NT2/D1 (cell line): ENCODE measurements around the gene BLOC1S4.

Source experiments
- SUZ12 ChIP-seq: IDR thresholded peaks from 2 replicates; pipeline ENCODE4 v1.6.1; 2011; ENCODE audit not compliant: insufficient read length, insufficient read depth; ENCODE audit errors: extremely low read depth
- YY1 ChIP-seq: IDR thresholded peaks from 2 replicates; pipeline ENCODE4 v1.6.1; 2011; ENCODE audit not compliant: insufficient read length, insufficient read depth
- ZNF274 ChIP-seq: IDR thresholded peaks from 2 replicates; pipeline ENCODE4 v1.6.1; 2011; ENCODE audit warnings: mild to moderate bottlenecking, low read depth, low read length

- TF ChIP-seq YY1 (no peak), ZNF274 (no peak), SUZ12 (no peak)
Observed at GRCh38 chr4:6732441-6733357, 16.7 kb downstream of the BLOC1S4 start.
